GM19043 (cell line): Measurements from ENCODE around the gene FOXJ3.

Experiments
- ATAC-seq: cut with Tn5 transposase; IDR thresholded peaks from one replicate; pipeline ENCODE4 v1.9.1; 2021; ENCODE audit warnings: low read depth; ENCODE audit not compliant: unreplicated experiment

FOXJ3 gene

DNA sequence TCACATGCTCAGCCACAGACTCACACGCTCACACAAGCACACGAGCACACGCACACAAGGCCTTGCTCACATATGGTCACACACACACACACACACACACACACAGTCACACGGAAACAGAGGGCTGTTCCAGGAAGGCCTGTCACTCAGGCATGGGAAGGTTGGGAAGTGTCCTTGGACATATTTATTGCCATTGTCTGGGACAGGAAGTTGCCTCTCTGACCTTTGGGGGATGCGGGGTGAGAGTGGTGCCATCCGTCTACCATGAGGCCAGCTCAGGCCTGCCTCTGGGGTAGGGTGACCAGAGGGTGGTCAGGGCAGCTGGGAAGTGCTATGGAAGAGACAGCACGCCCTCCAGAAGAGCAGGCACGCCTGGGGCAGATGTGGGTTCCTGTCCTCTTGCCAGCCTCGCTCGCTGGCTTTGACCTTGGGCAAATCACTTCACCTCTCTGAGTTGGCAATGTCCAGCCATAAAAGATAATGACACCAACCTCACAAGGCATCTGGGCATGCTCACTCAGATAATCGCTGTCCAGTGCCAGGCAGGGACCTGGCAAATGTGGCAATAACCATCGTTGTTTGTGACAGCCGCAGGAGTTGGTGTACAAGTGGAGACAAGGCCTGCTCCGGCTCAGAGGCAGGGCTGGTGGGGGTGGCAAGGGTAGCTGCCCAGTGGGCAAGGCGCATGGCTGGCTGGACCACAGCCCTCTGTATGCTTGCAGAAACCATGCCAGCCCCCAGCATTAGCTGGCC, 162.5 kb downstream of the FOXJ3 start:
- ATAC-seq, result no peak

DNA sequence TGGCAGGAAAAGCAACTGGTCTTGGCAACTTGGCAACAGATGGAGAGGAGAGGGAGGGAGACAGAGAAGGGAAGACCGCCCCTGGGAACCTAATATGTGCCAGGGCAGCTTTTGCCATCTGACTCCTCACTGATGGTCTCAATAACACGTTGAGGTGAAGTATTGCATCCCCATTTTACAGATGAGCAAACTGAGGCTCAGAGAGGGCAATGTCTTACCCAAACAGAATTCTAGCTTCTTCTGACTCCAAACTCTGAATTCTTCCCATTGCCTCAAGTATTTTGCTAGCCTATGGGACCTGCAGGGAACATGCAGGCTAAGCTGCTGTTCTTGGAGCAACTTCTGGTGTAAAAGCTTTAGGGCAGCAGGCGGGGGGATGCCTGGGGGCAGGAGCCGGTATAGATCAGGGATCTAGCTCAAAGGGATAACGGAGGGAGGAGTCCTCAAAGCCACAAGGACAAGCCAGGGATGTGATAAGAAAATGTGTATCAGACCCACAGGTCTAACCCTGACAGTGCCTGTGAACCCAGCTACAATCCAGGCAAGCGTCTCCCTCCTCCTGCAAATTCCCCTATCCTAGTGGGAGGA, 163.3 kb downstream of the FOXJ3 start:
- ATAC-seq, result no peak

DNA sequence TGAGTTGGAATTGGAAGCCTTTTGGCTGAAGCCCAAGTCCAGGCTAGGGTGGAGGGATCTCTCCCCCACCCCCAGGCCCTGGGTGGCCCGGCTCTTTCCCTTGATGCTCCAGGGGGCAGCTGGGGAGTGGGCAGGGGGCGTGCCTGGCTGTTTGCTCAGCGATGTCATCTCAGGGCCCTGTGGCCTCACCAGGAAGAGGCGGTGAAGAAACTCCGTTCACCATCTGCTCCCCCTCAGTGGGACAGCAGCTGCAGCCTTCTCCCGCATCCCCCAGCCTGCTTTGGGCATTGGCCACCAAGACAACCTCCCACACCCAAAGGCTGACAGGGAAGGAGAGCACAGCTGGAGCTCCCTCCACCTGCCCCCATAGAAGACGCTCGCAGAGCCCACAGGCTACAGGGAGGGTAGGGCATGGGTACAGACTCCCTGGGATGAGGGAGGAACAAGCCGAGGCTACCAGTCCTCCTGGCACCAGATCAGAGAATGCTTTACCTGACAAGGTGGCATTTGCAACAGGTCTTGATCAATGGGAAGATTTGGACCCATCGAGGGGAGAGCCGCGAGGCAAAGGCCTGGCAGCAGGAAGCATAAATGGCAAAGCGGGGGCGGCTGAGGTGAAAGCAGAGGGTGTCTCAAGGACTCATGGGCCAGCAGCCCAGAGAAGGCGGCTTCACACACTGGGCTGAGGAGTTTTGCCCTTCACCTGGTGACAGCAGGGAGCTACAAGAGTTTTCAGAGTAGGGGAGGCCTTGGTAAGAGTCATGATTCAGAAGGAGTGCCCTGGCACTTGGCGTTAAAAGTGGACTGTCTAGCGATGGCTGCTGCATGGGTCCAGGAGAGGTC, 164.0 kb downstream of the FOXJ3 start:
- no peak for ATAC-seq

DNA sequence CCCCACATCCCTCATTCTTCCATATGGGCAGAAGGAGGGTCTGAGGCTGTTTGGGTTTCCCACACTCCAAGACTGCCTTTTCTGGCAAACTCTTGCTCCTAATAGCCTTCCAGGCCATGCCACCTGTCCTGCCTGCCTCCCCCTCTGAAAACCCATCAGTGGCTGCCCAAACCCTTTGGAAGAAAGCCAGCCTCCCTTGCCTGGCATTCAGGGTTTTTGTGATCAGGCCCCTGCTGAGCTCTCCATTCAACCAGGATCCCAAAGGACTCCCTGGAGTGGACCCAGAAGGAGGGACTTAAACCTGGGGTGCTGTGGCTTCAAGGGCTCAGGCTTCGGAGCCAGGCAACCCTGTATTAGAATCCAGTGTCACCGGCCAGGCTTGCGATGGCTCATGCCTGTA, 166.3 kb downstream of the FOXJ3 start:
- ATAC-seq, result no peak

DNA sequence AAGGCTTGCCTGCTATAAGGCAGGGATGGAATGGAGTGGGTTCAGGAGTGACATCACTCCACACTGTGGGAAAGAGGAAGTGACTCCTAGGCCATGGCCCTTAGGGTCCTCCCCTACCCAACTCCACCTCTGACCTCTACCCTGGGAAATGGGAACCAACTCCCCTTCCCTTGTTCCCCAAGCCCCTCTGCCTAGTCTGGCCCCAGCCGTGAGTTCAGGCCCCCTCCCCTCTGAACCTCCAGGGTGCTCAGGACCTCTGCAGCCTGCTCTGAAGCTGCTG, 166.7 kb downstream of the FOXJ3 start:
- ATAC-seq, result no peak

DNA sequence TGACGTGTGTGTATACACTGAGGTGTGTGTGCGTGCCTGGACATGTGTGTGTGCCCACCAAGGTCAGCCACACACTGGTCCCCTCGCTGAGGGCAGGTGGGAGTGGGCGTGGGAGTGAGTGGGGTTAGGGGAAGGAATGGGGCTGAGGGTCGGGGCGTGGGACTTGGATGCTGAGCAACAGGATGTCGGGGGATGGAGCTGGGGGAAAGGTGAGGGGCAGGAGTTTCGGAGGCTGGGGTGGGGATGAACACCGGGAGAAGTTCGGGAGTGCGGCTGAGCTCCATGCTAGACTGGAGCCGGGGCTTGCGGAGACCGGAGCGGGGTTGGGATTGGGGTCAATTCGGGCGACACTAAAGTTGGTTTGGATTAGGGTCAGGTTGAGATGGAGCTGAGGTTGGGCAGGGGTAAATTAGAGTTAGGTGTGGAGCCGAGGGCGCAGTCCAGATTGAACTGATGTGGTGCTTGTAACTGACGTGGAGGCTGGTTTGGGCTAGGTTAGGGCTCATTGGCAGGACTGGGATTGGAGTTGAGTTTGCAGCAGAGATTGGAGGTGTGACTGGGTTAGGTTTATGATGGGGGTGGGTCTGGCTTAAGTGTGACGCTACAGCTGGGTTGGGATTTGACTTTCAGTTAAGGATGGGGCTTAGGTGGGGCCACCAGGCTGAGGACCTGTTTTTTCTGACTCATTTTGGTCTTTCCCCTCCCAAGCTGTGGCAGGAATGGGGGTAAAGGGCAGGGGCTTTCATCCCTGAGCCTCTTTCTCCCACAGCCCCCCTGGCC, 167.2 kb downstream of the FOXJ3 start:
- no peak for ATAC-seq

DNA sequence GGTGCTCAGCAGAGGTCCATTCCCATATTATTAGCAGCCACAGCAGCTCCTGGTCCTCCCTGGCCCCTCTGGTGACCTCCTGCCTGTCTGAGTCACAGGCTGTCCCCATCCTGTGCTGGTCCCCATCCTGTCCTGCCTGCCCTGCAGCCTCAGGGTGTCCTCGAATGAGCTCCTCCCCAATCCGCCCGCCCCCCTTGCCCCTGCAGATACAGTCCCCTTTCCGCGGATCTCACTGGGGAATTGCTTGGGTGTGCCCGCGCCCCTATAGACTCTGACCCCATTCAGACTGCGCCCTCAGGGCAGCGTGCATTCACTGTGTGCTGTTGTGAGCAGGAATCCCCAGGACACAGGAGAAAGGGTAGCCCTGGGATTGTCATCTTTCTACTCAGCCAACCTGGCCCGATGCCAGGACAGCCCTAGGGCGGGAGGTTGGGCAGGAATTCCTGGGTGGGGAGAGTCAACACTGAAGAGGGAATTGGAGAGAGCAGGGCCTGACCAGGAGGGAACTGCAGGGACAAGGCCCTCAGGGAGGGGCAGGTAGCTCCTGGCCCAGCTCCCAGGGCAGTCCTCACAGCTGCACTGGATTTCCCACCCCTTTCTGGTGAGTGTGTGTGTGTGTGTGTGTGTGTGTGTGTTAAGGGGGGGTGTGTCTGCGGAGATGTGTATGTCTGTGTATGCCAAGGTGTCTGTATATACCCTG, 169.4 kb downstream of the FOXJ3 start:
- no peak for ATAC-seq

DNA sequence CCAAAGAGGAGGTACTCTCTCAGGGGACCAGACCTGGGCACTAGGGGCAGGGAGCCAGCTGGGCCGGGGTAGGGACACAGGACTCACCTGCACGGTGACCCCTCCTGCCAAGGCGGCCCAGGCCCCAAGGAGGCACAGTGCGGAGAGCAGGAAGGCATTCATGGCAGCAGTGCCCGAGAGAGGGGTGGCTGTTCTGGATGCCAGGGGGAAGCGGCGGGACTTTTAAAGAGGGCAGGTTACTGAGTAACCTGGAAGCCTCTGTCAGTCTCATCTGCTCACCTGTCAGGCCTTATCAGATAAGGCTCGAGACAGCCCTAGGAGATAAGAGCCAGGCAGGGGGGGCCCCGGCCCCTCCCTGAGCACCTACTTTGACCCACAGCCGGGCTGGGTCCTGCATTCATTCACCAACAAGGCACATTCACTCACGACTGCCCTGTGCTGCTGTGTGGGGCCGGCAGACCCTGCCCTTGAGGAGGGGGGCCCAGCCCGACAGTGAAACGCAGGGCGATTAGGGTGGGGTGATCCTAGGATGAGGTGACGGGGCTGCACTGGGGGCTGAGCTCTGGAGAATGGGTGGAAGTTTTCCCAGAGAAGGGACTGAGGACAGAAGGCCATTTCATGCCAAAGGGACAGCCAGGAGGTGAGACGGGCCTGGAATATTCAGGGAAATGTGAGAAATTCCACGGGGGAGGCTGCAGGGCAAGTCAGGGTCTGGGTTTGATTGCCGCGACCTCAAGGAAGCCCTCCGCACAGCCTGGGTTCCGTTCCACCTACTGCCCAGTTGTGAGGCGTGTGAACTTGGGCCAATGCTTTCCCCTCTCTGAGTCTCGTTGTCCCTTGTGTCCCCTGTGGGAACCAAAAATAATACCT, 170.2 kb downstream of the FOXJ3 start, which contains the start of gene GUCA2A:
TSS of gene GUCA2A (minus strand) at position 195 of the 870 bp plus-strand sequence. CDS start at position 162, 33 bp downstream.
- ATAC-seq, result no peak

DNA sequence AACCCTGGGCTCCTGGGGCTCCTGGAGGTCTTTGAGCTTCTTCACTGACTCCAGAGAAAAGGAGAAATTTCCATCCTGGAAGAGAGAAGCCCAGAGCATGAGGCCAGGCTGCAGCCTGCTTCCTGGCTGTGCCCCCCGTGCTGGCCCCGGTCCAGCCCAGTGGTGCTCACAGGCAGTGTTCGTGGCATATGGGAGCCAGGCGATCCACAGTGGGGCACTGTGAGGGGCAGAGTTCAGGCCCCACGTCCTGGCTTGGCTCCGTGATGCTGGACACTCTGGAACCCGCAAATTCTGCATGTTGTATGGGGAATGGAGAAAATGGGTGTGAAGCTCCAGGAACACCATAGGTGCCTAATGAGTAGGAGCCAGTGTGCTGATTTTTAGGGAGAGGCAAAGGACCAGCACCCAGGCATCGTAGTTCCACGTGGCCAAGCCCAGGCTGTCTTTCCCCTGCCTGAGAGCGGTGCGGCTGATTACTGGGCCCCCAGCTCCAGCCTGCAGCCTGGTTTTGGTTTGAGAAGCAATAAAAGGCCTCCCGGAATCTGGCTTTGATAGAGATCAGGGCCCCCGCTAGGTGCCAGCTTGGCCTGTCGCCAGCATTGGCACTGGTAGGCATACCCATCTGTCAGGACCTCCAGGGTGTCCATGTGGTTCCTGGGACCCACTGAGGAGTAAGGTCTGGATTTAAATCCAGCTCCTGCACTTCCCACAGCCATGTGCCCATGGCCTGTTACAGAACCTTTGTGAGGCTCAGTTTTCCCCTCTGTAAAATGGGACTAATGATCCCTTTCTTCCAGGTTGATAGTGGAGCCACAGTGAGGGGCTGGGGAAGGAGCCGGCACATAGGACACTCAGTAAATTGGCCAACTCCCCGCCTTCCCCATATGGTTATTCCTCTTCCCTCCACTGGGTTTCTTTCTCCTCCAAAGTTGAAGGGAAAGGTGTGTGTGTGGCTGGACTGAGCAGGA, 171.2 kb downstream of the FOXJ3 start:
- ATAC-seq, result no peak

DNA sequence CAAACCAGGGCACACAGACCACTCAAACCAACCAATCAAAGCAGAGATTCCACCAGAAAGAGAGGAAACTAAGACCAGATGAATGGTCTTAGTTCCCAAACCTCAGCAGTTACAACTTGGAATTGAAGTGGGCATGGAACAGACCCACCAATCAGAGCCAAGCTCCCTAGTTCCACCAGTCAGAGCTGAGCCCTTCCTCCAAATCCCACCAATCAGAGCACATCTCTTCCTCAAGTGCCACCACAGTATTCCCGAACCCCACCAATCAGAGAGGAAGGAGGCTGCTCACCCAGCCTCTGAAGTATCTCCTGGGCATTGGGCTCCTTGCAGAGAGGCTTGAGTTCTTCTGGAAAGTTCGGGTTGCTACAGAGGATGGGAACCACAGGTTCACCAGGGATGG, 171.9 kb downstream of the FOXJ3 start:
- ATAC-seq, result no peak

DNA sequence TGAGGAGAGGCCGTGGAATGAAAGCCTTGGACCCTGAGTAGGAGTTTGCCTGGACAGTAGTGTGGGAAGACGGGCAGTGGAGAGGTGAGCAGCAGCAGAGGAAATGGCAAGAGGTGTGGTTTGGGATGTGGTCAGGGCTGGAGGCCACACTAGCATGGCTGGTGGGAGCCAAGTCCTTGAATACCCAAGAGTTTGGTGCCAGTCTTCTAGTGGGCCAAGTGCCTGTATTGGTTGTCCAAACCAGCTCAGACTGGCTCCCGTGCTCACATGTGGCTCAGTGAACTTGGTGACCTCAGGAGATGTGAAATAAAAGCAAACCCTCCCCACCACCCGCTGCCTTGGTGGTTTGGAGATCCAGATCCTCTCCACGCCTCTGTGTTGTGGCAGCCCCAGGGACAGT, 172.9 kb downstream of the FOXJ3 start:
- ATAC-seq, result no peak

DNA sequence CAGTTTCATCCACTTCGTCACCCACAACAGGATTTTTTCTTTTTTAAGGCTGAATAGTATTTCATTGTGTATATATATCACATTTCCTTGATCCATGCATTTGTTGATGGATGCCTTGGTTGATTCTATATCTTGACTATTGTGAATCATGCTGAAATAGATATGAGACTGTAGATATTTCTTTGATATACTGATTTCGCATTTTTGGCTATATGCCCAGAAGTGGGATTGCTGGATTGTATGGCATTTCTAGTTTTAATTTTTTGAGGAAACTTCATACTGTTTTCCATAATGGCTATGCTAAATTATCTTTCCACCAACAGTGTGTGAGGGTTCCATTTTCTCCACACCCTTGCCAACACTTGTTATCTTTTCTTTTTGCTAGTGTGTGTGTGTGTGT, 176.8 kb downstream of the FOXJ3 start:
- no peak for ATAC-seq

DNA sequence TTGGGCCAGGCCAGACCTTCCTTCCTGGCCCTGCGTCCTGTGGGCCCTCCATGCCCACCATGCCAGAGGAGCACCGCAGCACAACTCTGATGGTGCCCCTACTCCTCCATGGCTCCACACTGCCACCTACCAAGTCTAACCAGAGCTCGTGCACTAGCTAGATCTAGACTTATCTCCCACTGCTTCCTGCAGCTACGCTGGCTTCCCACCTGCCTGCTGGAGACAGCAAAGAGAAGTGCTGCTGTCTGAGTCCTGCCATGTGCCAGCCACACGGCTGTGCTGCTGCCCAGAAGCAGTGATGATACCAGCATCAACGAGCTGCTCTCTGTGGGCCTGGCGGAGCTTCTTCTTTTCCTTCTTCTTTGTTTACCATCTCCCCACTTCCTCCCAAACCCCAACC, 177.4 kb downstream of the FOXJ3 start:
- no peak for ATAC-seq

DNA sequence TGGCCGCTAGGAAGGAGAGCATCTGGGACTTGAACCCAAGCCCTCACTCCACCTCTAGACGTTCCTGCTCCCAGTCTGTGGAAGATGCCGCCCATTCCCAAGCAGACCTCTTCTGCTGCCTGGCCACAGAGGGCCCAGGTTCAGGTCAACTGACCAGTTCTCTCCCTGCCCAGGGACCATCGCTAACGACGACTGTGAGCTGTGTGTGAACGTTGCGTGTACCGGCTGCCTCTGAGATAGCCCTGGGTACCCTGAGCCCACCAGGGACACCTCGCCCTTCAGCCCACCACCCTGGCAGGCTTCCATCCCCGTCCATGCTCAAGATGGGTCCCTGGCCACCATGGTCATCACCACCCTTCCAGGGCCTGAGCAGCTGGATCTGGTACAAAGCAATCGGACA, 179.7 kb downstream of the FOXJ3 start:
- ATAC-seq, result no peak

DNA sequence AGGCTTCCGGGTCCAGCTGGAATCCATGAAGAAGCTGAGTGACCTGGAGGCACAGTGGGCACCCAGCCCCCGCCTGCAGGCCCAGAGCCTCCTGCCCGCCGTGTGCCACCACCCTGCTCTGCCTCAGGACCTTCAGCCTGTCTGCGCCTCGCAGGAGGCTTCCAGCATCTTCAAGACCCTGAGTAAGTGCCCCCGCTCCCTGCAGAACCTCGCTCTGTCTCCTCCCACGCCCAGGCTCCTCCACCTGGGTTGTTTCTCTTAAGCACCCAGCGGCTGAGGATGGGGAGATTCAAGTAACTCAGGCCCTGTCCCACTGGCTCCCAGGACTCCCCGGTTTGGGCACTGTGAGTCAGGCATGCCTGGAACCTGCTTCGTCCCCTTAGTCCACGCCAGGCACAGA, 180.3 kb downstream of the FOXJ3 start:
- no peak for ATAC-seq

DNA sequence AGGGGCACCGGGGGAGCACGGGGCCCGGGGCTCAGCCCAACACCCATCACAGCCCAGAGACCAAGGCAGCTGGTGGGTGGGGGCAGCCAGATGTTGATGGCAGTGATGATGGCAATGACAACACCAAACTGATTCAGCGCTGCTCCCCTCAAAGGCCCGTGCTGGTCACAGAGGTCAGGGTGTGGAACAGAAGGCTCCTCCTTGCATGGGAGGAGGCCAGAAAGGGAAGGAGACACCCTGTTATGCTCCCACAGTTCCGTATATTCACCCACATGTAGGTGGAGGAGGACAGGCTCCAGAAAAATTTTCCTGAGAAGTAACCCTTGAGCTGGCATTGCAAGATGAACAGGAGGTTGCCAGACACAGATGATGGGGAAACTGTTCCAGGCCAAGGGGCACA, 181.4 kb downstream of the FOXJ3 start:
- ATAC-seq, result no peak

DNA sequence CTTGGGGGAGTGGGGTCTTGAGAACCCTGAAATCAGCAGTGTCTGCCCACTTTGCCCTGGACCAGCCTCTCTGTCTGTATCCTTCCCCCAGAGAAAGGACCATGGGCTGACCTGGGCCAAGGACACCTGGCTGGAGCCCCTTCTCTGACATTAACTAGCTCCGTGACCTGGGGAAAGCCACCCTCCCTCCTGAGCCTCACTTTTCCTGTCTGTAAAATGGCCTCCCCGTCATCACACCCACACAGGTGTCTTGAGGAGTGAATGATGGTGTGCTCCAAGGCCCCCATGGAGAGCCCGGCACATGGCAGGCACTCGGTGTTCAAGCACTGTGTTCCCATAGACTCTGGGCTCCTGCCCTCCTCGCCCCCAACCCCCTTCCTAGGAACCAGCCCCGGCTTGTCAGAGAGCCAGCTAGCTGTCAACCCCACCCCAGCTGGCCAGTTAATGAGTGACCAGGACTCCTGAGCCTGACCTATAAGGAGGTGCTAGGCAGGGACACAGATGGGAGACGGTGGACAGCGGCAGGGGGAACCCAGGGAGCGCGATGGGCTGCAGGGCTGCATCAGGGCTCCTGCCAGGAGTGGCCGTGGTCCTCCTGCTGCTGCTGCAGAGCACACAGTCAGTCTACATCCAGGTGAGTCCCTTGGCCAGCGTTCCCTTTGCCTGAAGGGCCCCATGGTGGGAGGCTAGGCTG, 182.0 kb downstream of the FOXJ3 start, which contains the start of gene GUCA2B:
TSS of gene GUCA2B (plus strand) at position 504 of the 694 bp plus-strand sequence. CDS start at position 545, 41 bp downstream.
- ATAC-seq, result no peak

DNA sequence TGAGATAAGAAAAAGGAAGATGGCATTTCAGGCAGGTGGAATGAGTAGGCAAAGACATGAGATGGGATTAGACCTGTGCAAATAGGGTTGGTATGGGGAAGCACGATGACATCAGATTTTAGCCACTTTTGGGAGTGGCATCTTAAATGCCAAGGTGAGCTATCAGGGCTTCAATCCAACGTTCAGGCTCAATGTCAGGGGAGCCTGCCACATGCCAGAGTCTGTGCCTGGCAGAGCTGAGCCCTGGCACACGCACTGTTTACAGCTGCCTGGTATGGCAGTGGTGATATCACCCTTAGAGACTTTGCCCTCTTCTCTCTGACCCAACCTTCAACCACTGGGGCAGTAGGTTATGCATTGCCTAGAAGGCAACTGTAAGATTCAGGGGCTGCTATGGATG, 182.9 kb downstream of the FOXJ3 start:
- ATAC-seq, result no peak
